Osteocyte (in vitro differentiated cells): Measurements from ENCODE around the gene HOXB9. TPM values are rescaled to one million over a fixed set of nuclear protein-coding genes. Genes with fewer than 3 reads are reported as not detected.

ENCODE experiments used
- DNase-seq: peaks from one replicate; pipeline ENCODE4 v3.0.0; 2021; ENCODE audit warnings: mixed read lengths; ENCODE audit not compliant: unreplicated experiment; ENCODE audit errors: extremely low spot score
- H3K27ac Mint-ChIP-seq: one replicate; pipeline ENCODE4 v1.8.0; 2021; ENCODE audit warnings: mild to moderate bottlenecking, mixed read lengths; ENCODE audit not compliant: unreplicated experiment
- H3K27me3 Mint-ChIP-seq: one replicate; pipeline ENCODE4 v1.8.0; 2021; ENCODE audit warnings: mixed read lengths; ENCODE audit not compliant: unreplicated experiment
- H3K36me3 Mint-ChIP-seq: one replicate; pipeline ENCODE4 v1.8.0; 2021; ENCODE audit warnings: mixed read lengths; ENCODE audit not compliant: unreplicated experiment
- H3K4me1 Mint-ChIP-seq: one replicate; pipeline ENCODE4 v1.8.0; 2021; ENCODE audit warnings: mixed read lengths; ENCODE audit not compliant: unreplicated experiment
- H3K4me3 Mint-ChIP-seq: one replicate; pipeline ENCODE4 v1.8.0; 2021; ENCODE audit warnings: mild to moderate bottlenecking, moderate library complexity, mixed read lengths; ENCODE audit not compliant: unreplicated experiment
- H3K9me3 Mint-ChIP-seq: one replicate; pipeline ENCODE4 v1.8.0; 2021; ENCODE audit warnings: mixed read lengths; ENCODE audit not compliant: unreplicated experiment
- CTCF ChIP-seq: fragments of 200-600 bp; sonication (generic); IDR thresholded peaks from 2 replicates; pipeline ENCODE4 v1.5.0; 2021; ENCODE audit warnings: antibody characterized with exemption, mild to moderate bottlenecking, moderate library complexity
- total RNA-seq: library from RNA; stranded (reverse); gene quantifications from 2 replicates; pipeline ENCODE4 v1.2.1, GENCODE V29; 2021

HOXB9 gene
- total RNA-seq, 1 donor from 2014 or later, result not detected

- Mint-ChIP-seq H3K27ac (no peak overlapping the region), H3K36me3 (no peaks in the 10 kb centered on the region), H3K9me3 (no peaks in the 10 kb centered on the region), H3K27me3 (peaks cover 88% of the 10 kb centered on the region), H3K4me1 (peaks cover 31% of the 10 kb centered on the region), H3K4me3 (no peak overlapping the region)
- DNase-seq, result no peak
- no peak for TF ChIP-seq CTCF
Observed at GRCh38 chr17:48616717-48617470, 9.3 kb downstream of the HOXB9 start.

GRCh38 chr17:48615963-48616716, 10.0 kb downstream of the HOXB9 start:
- Mint-ChIP-seq H3K9me3 (no peaks in the 10 kb centered on the region), H3K4me3 (no peak overlapping the region), H3K4me1 (peaks cover 31% of the 10 kb centered on the region), H3K36me3 (no peaks in the 10 kb centered on the region), H3K27me3 (peaks cover 88% of the 10 kb centered on the region), H3K27ac (no peak overlapping the region)
- DNase-seq, result no peak
- TF ChIP-seq CTCF, result no peak

GRCh38 chr17:48615047-48615962, 10.9 kb downstream of the HOXB9 start, which contains the start of gene HOXB8:
TSS of gene HOXB8 (minus strand) at chr17:48615292. CDS start at chr17:48614704, 588 bp downstream.
- Mint-ChIP-seq H3K27ac (no peak within 1 kb of the TSS), H3K4me3 (no peak within 1 kb of the TSS), H3K4me1 (peaks cover 36% of the 10 kb centered on the region), H3K36me3 (no peaks in the 10 kb centered on the region), H3K9me3 (no peaks in the 10 kb centered on the region), H3K27me3 (peaks cover 85% of the 10 kb centered on the region)
- no peak for TF ChIP-seq CTCF
- DNase-seq, result no peak

- Mint-ChIP-seq H3K27ac (no peak overlapping the region), H3K9me3 (no peaks in the 10 kb centered on the region), H3K27me3 (peaks cover 84% of the 10 kb centered on the region), H3K4me1 (peaks cover 32% of the 10 kb centered on the region), H3K36me3 (no peaks in the 10 kb centered on the region), H3K4me3 (no peak overlapping the region)
- no peak for TF ChIP-seq CTCF
- DNase-seq, result no peak
Observed at GRCh38 chr17:48613862-48614694, 12.1 kb downstream of the HOXB9 start.
